Prostate gland (tissue), 2 donors: Measurements from ENCODE around the gene CLIP1.

Experiments
- CTCF ChIP-seq, 4 experiments: fragments of 200-600 bp in 2 of 4; fragments of 450-650 bp in 2 of 4; sonication (generic) in 2 of 4; IDR thresholded peaks; 1 replicate in 3 of 4; 2 replicates in 1 of 4; pipeline ENCODE4 v1.5.1; 2016 to 2019; ENCODE audit warnings: antibody characterized with exemption in 4 of 4, mild to moderate bottlenecking in 2 of 4, moderate library complexity in 2 of 4
- POLR2A ChIP-seq: fragments of 450-650 bp; IDR thresholded peaks from one replicate; pipeline ENCODE4 v1.6.1; 2016; ENCODE audit warnings: antibody characterized with exemption, mild to moderate bottlenecking

- TF ChIP-seq CTCF (IDR thresholded peaks at IDR 0.05) (no peak), POLR2A (no peak)
Measured at GRCh38 chr12:122282061-122282460, 140.4 kb downstream of the CLIP1 start.
